Naive thymus-derived CD4-positive, alpha-beta T cell (primary cell): ENCODE measurements around the gene MYO9B. TPM values are rescaled to one million over a fixed set of nuclear protein-coding genes. Genes with fewer than 3 reads are reported as not detected.

Experiments
- ATAC-seq: fragments of 150-1000 bp; cut with Tn5 transposase; 2 replicates; pipeline ENCODE4 v1.10.0; 2021; ENCODE audit warnings: mild to moderate bottlenecking, moderate library complexity
- CTCF ChIA-PET: fragments of 350-600 bp; sonication (Branson Sonifier 250); formaldehyde crosslinking; loops from one replicate; lab custom pipeline; 2021; ENCODE audit warnings: antibody characterized with exemption; lab: Charles Lee
- POLR2A ChIA-PET: fragments of 350-600 bp; sonication (Branson Sonifier 250); formaldehyde crosslinking; loops from one replicate; lab custom pipeline; 2021; ENCODE audit warnings: antibody characterized with exemption, inconsistent platforms; lab: Charles Lee
- DNase-seq, 9 donors: peaks; one replicate each; pipeline versions ENCODE4 v3.0.0 to v3.0.0-alpha.2; 2020 to 2022; ENCODE audit warnings: mixed read lengths in 1 of 9
- H3K27ac ChIP-seq: one replicate; pipeline ENCODE4 v1.7.0; 2013; ENCODE audit warnings: mild to moderate bottlenecking, low read depth, low read length, moderate library complexity
- H3K27me3 ChIP-seq, 2 donors: one replicate each; pipeline ENCODE4 v1.7.0; 2013; ENCODE audit warnings: low read length in 2 of 2, mild to moderate bottlenecking in 2 of 2, moderate library complexity in 2 of 2; ENCODE audit not compliant: control insufficient read depth in 2 of 2, insufficient read depth in 2 of 2
- H3K36me3 ChIP-seq, 3 experiments: 1 replicate in 2 of 3; 2 replicates in 1 of 3; pipeline ENCODE4 v1.7.0; 2013; ENCODE audit warnings: low read length in 3 of 3, mild to moderate bottlenecking in 3 of 3, moderate library complexity in 1 of 3; ENCODE audit not compliant: insufficient read depth in 3 of 3, control insufficient read depth in 2 of 3
- H3K4me1 ChIP-seq, 2 donors: one replicate each; pipeline ENCODE4 v1.7.0; 2013; ENCODE audit warnings: low read length in 2 of 2, mild to moderate bottlenecking in 2 of 2, moderate library complexity in 1 of 2; ENCODE audit not compliant: control insufficient read depth in 2 of 2, insufficient read depth in 2 of 2
- H3K4me3 ChIP-seq: 2 replicates; pipeline ENCODE4 v1.7.0; 2013; ENCODE audit warnings: mild to moderate bottlenecking, low read length
- H3K9me3 ChIP-seq, 3 experiments: 1 replicate in 2 of 3; 2 replicates in 1 of 3; pipeline ENCODE4 v1.7.0; 2013; ENCODE audit warnings: low read length in 3 of 3; ENCODE audit not compliant: control insufficient read depth in 2 of 3
- H3K27ac Mint-ChIP-seq, 9 donors: one replicate each; pipeline ENCODE4 v1.8.0; 2020 to 2022; ENCODE audit warnings: mixed read lengths in 9 of 9, mild to moderate bottlenecking in 8 of 9, moderate library complexity in 5 of 9, inconsistent platforms in 2 of 9
- H3K27me3 Mint-ChIP-seq, 5 donors: one replicate each; pipeline ENCODE4 v1.8.0; 2021 to 2022; ENCODE audit warnings: mixed read lengths in 5 of 5, mild to moderate bottlenecking in 1 of 5
- H3K36me3 Mint-ChIP-seq, 5 donors: one replicate each; pipeline ENCODE4 v1.8.0; 2020 to 2022; ENCODE audit warnings: mixed read lengths in 5 of 5, mild to moderate bottlenecking in 3 of 5, inconsistent platforms in 1 of 5
- H3K4me1 Mint-ChIP-seq, 7 donors: one replicate each; pipeline ENCODE4 v1.8.0; 2020 to 2022; ENCODE audit warnings: mixed read lengths in 7 of 7, mild to moderate bottlenecking in 3 of 7, inconsistent platforms in 1 of 7
- H3K4me3 Mint-ChIP-seq, 10 donors: one replicate each; pipeline ENCODE4 v1.8.0; 2020 to 2022; ENCODE audit warnings: mild to moderate bottlenecking in 10 of 10, mixed read lengths in 10 of 10, moderate library complexity in 6 of 10, inconsistent platforms in 2 of 10
- H3K9me3 Mint-ChIP-seq, 11 donors: one replicate each; pipeline ENCODE4 v1.8.0; 2020 to 2022; ENCODE audit warnings: mixed read lengths in 11 of 11, mild to moderate bottlenecking in 4 of 11, inconsistent platforms in 1 of 11, moderate library complexity in 1 of 11
- intact Hi-C, 2 donors: fragments of 100-400 bp; cut with micrococcal nuclease; formaldehyde crosslinking; loops; one replicate each; pipeline ENCODE4 v1.15.1; 2023
- polyA plus RNA-seq, 2 donors: library from polyadenylated mRNA; unstranded; fragments of 300-500 nt; fragmentation: Illumina TruSeq; gene quantifications; one replicate each; pipeline ENCODE4 v1.2.3, GENCODE V29; 2021
- total RNA-seq, 6 experiments: library from RNA in 5 of 6; stranded (reverse) in 5 of 6; gene quantifications; 1 replicate in 5 of 6; 2 replicates in 1 of 6; pipeline ENCODE4 v1.2.3 and lab custom pipeline; 2021 to 2026

Gene MYO9B
- total and polyA plus RNA-seq, 7 experiments from 2014 or later, result 5.6 to 297 (median 165) TPM

DNA sequence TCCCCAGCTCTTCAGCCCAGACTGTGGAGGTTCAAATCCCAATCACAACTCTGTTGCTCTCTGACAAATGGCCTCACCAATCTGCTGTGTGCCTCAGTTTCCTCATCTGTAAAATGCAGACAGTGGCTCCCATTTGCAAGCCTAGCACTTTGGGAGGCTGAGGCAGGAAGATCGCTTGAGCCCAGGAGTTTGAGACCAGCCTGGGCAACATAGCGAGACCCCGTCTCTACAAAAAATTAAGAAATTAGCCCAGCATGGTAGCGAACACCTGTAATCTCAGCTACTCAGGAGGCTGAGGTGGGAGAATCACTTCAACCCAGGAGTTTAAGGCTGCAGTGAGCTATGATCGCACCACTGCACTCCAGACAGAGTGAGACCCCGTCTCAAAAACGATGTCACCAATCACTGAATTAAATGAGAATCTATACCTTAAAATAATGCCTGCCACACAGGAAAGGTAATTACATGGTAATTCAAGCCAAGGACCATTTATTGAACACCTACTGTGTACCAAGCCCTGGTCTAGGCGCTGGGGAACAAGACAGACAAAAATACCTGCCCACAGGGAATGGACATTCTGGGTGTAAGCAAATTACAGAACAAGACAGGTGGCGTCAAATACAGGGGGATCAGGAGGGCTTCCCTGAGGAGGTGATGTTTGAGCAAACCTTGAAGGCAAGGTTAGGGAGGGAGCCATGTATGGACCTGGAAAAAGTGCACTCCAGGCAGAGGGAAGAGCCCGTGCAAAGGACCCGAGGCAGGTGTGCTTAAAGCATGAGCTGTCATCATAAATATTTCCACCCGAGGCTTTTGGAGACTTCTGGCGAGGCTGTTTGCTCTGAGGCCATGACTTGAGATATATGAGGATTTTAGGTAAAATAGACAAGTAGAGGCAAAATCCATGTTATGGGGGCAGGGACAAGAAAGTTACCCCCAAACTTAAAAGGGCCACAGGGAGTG lies 162.4 kb downstream of the MYO9B start:
- Histone ChIP-seq H3K9me3 (no peaks in the 10 kb centered on the region), H3K36me3 (no peaks in the 10 kb centered on the region), H3K4me1 (peaks cover 0 to 11% of the 10 kb centered on the region in 2 donors), H3K4me3 (no peak overlapping the region), H3K27ac (no peak overlapping the region), H3K27me3 (no peaks in the 10 kb centered on the region)
- ATAC-seq (no peak), DNase-seq (no peak)
- ChIA-PET POLR2A (interaction anchor here (4.2 kb wide), 1 partner anchor 22 kb away, joined by 30 read pairs; the partner anchor contains the start of gene USE1), CTCF (interaction anchor here (1.4 kb wide), 1 partner anchor 23 kb away, joined by 5 read pairs; the partner anchor contains the start of gene USE1)
- Mint-ChIP-seq H3K27me3 (no peaks in the 10 kb centered on the region), H3K9me3 (no peaks in the 10 kb centered on the region), H3K36me3 (no peaks in the 10 kb centered on the region), H3K4me1 (peaks cover 4 to 22% (median 16%) of the 10 kb centered on the region in 7 donors), H3K27ac (peak overlapping the region in 3 of 9 donors; percentile 16 to 52 (median 40)), H3K4me3 (peak overlapping the region in 6 of 10 donors; percentile 23 to 82 (median 38))
- intact Hi-C loops, result no loop called here

DNA sequence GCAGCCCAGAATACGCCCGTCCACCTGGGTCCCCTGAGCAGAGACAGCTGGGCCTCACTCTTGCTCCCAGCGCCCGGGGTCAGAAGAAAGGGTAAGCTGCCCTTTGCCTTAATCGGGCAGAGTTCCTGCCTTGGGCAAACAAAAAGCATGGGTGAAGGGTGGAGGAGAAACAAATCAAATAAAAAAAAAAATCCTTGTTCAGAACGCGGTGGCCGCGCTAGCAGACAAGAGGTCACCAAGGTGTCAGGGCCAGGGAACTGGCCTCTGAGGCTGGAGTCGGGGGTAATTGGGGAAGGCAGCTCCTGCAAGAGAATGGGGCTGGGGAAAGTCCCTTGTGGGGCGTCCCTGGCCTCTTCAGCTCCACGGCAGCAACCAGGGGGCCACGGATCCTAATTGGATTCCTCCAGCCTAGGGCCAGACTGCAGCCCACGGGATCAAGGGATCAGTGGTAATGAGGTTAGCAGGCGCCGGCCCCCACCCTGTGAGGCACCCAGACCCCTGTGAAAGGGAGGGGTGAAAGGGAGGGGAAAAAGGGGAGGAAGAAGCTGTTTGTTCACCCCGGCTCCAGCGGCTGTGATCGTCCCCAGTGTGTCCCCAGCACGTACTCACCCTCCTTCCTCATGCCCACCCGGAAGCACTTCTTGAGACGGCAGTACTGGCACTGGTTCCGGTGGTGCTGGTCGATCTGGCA lies 164.6 kb downstream of the MYO9B start:
- Mint-ChIP-seq H3K9me3 (no peaks in the 10 kb centered on the region), H3K36me3 (no peaks in the 10 kb centered on the region), H3K27me3 (peaks cover 0 to 4% (median 0%) of the 10 kb centered on the region in 5 donors), H3K4me3 (no peak overlapping the region), H3K4me1 (peaks cover 0 to 10% (median 0%) of the 10 kb centered on the region in 7 donors), H3K27ac (peak overlapping the region in 1 of 9 donors; percentile 86)
- intact Hi-C loops, result no loop called here
- H3K27ac ChIP-seq, result no peak overlapping the region
- DNase-seq (no peak), ATAC-seq (no peak)
- H3K9me3 ChIP-seq, result no peaks in the 10 kb centered on the region
- no peaks in the 10 kb centered on the region for H3K36me3 ChIP-seq
- no peak overlapping the region for H3K4me3 ChIP-seq
- POLR2A ChIA-PET, result interaction anchor here (0.6 to 1.4 kb wide), 2 partner anchors 24 to 538 kb away, joined by 3 to 4 read pairs; no protein-coding TSS in a partner anchor
- H3K4me1 ChIP-seq, result no peaks in the 10 kb centered on the region
- no peaks in the 10 kb centered on the region for H3K27me3 ChIP-seq
- CTCF ChIA-PET, result interaction anchor here (0.5 kb wide), 1 partner anchor 65 kb away, joined by 3 read pairs; no protein-coding TSS in a partner anchor

- DNase-seq (no peak), ATAC-seq (no peak)
- peaks cover 0 to 10% (median 0%) of the 10 kb centered on the region in 7 donors for H3K4me1 Mint-ChIP-seq
- H3K9me3 Mint-ChIP-seq, result no peaks in the 10 kb centered on the region
- Histone ChIP-seq H3K27ac (no peak overlapping the region), H3K4me1 (no peaks in the 10 kb centered on the region), H3K36me3 (no peaks in the 10 kb centered on the region), H3K4me3 (no peak overlapping the region), H3K27me3 (no peaks in the 10 kb centered on the region), H3K9me3 (no peaks in the 10 kb centered on the region)
- intact Hi-C loops, result no loop called here
- peak overlapping the region in 2 of 9 donors; percentile 65 to 86 for H3K27ac Mint-ChIP-seq
- H3K4me3 Mint-ChIP-seq, result no peak overlapping the region
- ChIA-PET CTCF (interaction anchor here (0.5 kb wide), 1 partner anchor 64 kb away, joined by 3 read pairs; no protein-coding TSS in a partner anchor), POLR2A (interaction anchor here (0.7 to 2.5 kb wide), 3 partner anchors 26 to 115 kb away, joined by 3 to 12 read pairs (median 3); partner anchors contain the start of gene USE1)
- peaks cover 0 to 4% (median 0%) of the 10 kb centered on the region in 5 donors for H3K27me3 Mint-ChIP-seq
- no peaks in the 10 kb centered on the region for H3K36me3 Mint-ChIP-seq
Observed at GRCh38 chr19:17240826-17241399, 165.3 kb downstream of the MYO9B start.

GRCh38 chr19:17242431-17243208 lies 167.0 kb downstream of the MYO9B start:
- Histone ChIP-seq H3K27me3 (no peaks in the 10 kb centered on the region), H3K4me3 (no peak overlapping the region), H3K9me3 (no peaks in the 10 kb centered on the region), H3K36me3 (no peaks in the 10 kb centered on the region), H3K4me1 (peaks cover 0 to 11% of the 10 kb centered on the region in 2 donors), H3K27ac (no peak overlapping the region)
- ChIA-PET CTCF (interaction anchor here (1.1 kb wide), 1 partner anchor 15 kb away, joined by 4 read pairs; no protein-coding TSS in a partner anchor), POLR2A (interaction anchor here (0.8 to 2.5 kb wide), 4 partner anchors 16 to 117 kb away, joined by 3 to 12 read pairs (median 4); partner anchors contain the start of genes OCEL1 and USE1)
- peaks cover 0 to 15% (median 0%) of the 10 kb centered on the region in 5 donors for H3K27me3 Mint-ChIP-seq
- intact Hi-C loops, result no loop called here
- H3K36me3 Mint-ChIP-seq, result no peaks in the 10 kb centered on the region
- peak overlapping the region in 2 of 10 donors; percentile 56 to 59 for H3K4me3 Mint-ChIP-seq
- H3K4me1 Mint-ChIP-seq, result peaks cover 0 to 14% (median 5%) of the 10 kb centered on the region in 7 donors
- peak overlapping the region in 2 of 9 donors; percentile 8 to 67 for H3K27ac Mint-ChIP-seq
- DNase-seq (no peak), ATAC-seq (no peak)
- H3K9me3 Mint-ChIP-seq, result peaks cover 0 to 1% (median 0%) of the 10 kb centered on the region in 11 donors

- CTCF ChIA-PET, result interaction anchor here (1.1 kb wide), 1 partner anchor 15 kb away, joined by 4 read pairs; no protein-coding TSS in a partner anchor
- POLR2A ChIA-PET, result interaction anchor here (0.9 to 2.5 kb wide), 2 partner anchors 28 to 117 kb away, joined by 3 to 12 read pairs; partner anchors contain the start of gene USE1
Observed at GRCh38 chr19:17243211-17243829, 167.7 kb downstream of the MYO9B start.

More at GRCh38 chr19:17243211-17243829, 167.7 kb downstream of the MYO9B start:
- no peaks in the 10 kb centered on the region for H3K9me3 ChIP-seq
- H3K4me3 ChIP-seq, result no peak overlapping the region
- H3K27me3 ChIP-seq, result no peaks in the 10 kb centered on the region
- intact Hi-C loops, result no loop called here
- Mint-ChIP-seq H3K36me3 (no peaks in the 10 kb centered on the region), H3K4me3 (peak overlapping the region in 6 of 10 donors; percentile 34 to 75 (median 52)), H3K4me1 (peaks cover 0 to 14% (median 5%) of the 10 kb centered on the region in 7 donors), H3K27ac (peak overlapping the region in 1 of 9 donors; percentile 48), H3K9me3 (peaks cover 0 to 2% (median 0%) of the 10 kb centered on the region in 11 donors), H3K27me3 (peaks cover 0 to 16% (median 0%) of the 10 kb centered on the region in 5 donors)
- no peak overlapping the region for H3K27ac ChIP-seq
- H3K4me1 ChIP-seq, result peaks cover 0 to 11% of the 10 kb centered on the region in 2 donors
- no peak for DNase-seq
- no peaks in the 10 kb centered on the region for H3K36me3 ChIP-seq
- ATAC-seq, result no peak
